Kidney glomerular epithelial cell (primary cell): ENCODE data around the gene CEP83.
A peak's percentile ranks its signal among the peaks of the same experiment; 100 is the strongest.
"Not testable (repeated sequence)": the region's sequence is repeated elsewhere in the genome, so short reads cannot be mapped to it uniquely, and the experiment has no call there.

Source experiments
- DNase-seq: peaks from one replicate; lab custom pipeline; 2025; lab: John Stamatoyannopoulos, UW

CEP83 gene

DNA sequence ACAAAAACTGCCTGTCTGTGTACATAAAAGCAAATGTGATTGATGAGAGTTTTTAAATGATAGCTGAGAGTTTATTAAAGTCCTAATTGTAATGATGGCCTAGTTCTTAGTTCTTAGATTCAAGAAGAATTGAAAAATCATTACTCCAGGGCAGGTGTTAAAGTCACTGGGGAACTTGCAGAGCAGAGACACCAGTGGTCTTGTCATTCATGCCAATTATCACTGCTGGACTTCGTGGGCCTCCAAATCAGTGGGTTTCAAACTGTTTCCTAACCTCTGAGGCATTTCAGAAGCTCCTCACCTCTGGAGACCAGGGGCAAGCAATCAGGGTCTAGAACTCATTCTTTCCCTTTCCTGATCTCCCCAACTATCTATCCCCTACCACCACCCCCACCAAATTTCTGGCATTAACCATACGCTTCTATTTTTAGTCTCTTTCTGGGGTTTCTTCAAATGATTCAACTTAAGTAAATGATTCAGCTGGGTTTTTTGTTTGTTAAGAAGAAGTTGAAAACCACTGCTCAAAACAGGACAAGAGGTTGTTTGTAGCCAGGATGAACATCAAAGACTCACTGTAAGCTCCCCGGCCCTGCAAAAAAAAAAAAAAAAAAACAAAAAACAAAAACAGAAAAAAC, 80.1 kb downstream of the CEP83 start:
- DNase-seq, result no peak

DNA sequence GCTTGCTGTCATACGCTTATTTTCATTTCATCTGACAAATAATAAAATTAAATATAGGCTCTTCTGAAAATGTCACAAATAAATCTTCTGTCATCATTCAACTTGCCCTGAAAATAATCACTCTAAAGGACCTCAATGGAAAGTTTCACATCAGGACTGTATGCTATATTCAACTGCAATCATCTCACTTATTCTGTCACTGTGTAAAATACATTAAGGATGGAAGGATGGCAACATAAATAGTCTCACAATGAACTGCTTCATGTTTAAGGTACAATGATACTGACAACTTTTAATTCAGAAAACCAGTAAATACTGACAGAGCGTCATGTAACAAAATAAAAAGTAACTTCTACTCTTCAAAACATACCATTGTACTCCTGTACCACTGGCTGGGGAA, 82.1 kb downstream of the CEP83 start:
- DNase-seq, result no peak

DNA sequence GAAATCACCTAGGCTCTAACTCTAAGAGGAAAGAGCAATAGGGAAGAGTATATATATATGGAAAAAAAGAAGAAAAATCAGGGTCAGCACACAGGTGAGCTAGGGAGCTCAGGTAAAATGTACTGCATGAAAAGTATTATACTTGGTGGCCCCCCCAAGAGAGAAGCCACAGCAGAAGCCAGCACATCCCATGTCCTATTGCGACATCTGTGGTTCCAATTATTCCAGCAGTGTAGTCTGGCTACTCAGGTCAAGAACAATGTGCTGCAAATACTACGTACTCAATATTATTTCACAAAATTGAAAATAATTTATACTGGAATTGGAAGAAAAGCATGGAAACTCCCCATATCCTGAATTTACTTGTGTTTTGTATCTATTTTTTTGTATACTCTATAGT, 85.5 kb downstream of the CEP83 start:
- DNase-seq, result no peak

DNA sequence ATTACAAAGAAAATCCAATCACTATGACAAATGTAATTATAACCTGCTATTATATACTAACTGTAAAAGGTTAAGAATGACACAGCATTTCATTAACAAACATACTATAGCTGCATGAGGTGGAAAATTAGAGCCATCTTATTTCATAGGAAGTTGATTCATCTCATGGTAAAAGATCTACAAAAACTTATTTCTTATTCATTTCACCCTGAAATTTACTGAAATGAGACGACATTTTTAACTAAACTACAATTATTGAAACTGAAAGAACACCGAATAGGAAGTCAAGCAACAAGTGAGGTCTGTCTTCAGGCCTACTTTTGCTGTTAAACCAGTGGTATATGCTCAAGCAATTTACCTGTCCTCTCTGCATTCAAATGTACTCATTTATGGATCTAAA, 87.2 kb downstream of the CEP83 start:
- DNase-seq, result no peak

DNA sequence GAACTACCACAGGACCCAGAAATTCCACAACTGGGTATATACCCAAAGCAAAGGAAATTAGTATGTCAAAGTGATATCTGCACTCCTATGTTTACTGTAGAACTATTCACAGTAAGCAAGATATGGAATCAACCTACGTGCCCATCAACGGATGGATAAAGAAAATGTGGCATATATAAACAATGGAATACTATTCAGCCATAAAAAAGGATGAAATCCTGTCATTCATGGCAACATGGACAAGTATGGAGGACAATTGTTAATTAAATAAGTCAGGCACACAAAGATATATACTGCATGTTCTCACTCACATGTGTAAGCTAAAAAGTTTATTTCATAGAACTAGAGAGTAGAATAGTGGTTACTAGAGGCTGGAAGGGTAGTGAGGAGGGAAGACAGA, 97.0 kb downstream of the CEP83 start:
- DNase-seq, result no peak

DNA sequence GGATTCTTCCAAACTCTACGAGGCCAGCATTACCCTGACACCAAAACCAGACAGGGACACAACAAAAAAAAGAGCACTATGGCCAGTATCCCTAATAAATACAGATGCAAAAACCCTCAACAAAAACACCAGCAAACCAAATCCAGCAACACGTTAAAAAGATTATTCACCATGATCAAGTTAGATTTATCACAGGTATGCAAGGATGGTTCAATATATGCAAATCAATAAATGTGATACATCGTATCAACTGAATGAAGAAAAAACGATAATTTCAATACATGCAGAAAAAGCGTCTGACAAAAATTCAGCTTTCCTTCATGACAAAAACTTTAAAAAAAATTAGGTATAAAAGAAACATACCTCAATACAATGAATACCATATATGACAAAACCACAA, 99.9 kb downstream of the CEP83 start:
- DNase-seq, result no peak

DNA sequence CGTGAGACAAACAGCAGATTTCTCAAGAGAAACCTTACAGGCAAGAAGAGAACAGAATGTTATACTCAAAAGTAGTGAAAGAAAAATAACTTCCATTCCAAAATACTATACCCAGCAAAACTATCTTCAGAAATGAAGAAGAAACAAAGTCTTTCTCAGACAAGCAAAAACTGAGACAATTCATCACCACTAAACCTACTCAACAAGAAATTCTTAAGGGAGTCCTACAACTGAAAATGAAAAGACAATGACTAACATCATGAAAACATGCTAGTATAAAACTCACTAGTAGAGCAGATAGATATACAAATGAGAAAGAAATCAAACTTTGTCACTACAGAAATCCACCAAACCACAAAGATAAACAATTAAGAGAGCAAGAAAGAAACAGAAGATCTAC, 106.5 kb downstream of the CEP83 start:
- DNase-seq, result no peak

DNA sequence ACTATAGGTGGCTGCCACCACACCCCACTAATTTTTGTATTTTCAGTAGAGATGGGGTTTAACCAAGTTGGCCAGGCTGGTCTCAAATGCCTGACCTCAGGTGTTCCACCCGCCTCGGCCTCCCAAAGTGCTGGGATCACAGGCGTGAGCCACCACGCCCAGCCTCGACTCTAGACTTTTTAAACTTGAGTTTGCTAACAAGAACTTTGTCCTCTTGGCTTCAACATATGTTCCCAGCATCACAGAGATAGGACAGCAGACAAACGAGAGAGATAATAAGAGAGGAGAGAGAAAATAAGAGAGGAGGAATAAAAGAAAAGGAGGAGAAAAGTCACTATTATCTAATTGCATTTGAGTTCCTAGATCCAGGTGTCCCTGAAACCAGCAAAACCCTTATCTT, 119.1 kb downstream of the CEP83 start:
- no peak for DNase-seq

DNA sequence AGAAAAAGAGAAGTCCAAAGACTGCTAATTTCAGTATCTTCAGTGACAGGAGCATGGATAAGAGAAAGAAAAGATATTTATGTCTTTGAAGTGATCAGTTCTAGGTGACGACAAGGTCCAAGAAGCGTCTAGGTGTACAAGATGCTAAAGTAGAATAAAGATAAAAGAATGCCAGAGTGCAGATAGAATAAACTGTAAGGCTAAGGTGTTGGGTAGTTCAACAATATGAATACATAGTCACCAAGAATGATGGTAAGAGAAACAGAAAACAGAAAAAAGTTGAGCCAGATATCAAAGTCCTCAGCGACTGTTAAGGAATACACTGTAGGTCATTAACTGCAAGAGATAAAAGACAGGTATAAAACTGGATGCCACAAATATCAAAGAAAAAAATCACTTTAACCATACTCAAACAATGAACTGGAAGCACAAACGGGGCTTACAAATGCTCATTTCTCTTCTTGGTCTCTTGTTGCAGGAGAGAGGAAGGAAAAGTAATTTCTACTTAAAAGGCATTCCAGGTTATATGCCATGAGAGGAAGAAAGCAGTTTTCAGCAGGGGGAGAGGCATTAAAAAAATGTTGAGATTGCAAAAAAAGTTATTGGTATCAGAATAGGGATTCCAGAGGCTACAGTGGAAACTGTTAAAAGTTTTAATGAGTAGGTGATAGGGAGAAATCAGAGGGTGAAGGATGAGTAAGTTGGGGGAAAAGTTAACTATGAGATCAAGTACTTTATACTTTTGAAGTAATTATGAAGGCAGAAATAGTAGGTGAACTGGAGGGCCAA, 121.5 kb downstream of the CEP83 start:
- DNase-seq, result no peak

DNA sequence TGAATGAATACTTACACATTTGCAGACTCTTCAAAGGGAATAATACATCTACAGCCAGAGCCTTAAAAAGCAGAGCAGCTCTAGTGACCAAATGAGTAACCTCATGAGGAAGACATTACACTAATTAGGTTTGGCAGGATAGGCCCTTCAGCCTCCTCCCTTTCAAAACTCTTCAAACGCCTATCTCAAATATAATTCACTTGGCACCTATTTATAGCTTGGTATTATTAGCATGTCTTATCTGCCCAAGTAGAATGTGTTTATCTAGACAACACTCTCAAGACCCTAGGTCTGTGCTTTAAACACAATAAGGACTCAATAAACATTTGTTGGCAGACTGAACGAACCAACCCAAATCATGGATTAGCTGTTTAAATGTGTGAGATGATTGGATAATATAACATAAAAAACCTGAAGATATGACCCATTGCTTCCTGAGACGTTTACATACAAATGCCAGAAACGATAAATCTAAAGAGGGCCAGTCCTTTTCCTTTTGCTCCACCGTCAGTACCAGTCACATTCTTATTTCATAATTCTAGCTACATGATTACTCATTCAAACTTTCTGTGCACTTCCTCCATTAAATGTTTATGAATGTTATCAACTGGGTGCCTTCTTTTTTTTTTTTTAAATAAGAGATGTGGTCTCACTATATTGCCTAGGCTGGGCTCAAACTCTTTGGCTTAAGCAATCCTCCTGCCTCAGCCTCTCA, 123.3 kb downstream of the CEP83 start:
- no peak for DNase-seq

DNA sequence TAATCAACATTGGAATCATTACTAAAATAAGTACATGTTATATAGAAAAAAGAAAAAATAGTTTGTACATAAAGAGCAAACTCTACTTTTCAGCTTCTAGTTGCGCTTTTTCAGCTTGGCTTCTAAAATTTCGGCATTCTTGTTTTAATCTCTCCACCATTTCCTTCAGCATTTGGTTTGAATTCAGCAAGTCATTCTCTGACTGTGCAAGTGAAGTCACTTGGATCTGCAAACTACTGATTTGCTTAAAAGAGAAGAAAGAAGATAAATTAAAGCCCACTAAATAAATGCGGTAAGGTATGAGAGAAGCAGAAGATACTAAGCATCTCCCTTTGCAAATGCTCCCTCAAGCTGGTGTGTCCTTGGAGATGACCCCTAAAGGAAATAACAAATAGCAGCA, 126.3 kb downstream of the CEP83 start:
- DNase-seq, result no peak

DNA sequence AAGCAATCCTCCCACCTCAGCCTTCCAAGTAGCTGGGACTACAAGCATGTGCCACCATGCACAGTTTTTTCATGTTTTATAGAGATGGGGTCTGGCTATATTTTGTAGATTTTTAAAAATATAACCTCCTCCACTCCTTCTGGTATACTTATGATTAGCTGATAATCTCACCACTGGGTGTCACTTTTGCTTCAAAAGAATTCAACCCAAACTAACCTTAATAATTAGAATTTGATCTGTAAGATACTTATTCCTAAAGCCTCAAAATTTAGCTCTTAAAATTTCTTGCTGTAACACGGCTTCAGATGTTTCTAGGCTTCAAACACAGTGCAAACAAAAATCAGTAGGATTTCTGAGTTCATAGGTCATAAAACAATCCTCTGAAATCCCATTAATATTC, 130.3 kb downstream of the CEP83 start:
- DNase-seq, result no peak

DNA sequence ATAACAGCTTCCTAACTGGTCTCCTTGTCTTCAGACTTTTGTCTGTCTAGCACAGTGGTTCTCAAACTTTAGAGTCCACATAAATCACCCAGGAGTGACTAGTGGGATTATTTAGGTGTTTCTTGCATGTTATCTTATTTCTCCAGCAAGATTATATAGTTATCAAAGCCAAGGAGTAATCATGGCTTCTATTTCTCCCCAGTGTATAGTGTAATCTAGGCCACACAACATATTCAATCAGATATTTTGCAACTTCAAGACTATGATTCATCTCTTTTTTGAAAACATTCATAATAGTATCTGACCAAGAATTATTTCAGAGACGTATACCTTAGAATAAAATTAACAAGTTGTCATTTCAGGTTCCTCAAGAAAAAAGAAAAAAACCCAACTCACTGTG, 131.9 kb downstream of the CEP83 start:
- DNase-seq, result no peak

DNA sequence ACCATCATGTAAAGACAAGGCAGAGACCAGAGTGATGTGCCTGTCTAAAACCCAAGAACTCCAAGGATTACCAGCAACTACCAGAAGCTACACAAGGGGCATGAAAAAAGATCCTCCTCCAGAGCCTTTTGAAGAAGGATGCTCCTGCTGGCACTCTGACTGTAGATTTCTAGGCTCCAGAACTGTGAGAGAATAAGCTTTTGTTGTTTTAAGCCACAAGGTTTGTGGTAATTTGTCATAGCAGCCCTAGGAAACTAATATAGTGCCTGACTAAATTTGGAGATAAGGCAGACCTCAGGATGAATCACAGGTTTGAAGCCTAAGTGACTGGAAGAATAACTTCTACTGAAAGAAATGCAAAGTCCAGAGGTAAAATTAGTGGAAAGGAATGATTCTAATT, 132.9 kb downstream of the CEP83 start:
- peak; percentile 91 for DNase-seq

DNA sequence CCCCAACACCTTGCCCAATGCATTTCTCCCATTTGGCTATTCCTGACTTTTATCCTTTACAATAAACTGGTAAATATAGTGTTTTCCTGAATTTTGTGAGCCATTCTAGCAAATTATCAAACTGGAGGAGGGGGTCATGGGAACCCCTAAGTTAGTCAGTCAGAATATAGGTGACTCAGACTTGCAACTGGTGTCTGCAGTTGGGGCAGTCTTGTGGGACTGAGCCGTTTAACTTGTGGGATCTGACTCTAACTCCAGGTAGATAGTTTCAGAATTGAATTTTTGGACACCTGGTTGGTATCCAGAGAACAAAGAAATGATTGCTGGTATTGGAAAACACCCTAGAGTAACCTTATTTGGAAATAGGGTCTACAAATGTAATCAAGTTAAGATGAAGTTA, 133.4 kb downstream of the CEP83 start:
- no peak for DNase-seq

DNA sequence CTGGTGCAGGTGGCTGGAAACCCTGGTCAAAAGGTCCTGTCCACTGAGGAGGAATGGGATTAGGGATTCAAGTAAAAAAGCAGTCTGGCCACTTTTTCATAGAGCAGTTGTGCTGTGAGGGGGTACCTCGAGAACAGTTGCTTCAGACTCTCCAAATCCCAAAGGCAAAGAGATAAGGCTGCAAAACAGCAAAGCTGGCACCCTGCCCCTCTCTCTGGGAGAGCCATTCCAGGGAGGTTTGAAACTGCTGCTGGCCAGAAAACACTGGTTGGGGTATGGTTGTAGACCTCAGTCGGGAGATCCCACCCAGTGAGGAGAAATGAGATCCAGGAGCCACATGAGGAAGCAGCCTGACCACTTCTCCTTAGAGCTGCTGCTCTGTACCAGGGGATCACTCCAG, 137.3 kb downstream of the CEP83 start:
- no peak for DNase-seq

DNA sequence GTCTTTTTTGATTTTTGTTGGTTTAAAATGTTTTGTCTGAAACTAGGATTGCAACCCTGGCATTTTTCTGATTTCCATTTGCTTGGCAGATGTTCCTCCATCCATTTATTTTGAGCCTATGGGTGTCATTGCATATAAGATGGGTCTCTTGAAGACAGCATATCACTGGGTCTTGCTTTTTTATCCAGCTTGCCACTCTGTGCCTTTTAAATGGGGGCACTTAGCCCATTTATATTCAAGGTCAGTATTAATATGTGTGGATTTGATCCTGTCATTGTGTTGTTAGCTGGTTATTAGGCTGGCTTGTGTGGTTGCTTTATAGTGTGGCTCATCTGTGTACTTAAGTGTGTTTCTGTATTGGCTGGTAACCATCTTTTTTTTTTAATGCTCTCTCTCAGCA, 139.6 kb downstream of the CEP83 start:
- no peak for DNase-seq

DNA sequence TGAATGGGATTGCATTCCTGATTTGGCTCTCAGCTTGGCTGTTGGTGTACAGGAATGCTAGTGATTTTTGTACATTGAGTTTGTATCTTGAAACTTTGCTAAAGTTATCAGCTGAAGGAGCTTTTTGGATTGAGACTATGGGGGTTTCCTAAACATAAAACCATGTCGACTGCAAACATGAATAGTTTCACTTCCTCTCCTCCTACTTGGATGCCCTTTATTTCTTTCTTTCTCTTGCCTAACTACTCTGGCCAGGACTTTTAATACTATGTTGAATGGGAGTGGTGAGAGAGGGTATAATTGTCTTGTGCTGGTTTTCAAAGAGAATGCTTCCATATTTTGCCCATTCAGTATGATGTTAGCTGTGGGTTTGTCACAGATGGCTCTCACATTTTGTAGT, 141.5 kb downstream of the CEP83 start:
- no peak for DNase-seq

DNA sequence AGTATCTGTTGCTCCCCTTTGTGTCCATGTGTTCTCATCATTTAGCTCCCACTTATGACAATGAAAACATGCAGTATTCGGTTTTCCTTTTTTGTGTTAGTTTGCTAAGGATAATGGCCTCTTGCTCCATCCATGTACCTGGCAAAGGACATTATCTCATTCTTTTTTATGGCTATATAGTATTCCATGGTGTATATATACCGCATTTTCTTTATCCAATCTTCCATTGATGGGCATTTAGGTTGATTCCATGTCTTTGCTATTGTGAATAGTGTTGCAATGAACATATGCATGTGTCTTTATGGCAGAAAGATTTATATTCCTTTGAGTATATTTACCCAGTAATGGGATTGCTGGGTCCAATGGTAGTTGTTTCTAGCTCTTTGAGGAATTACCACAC, 143.1 kb downstream of the CEP83 start:
- DNase-seq, result not testable (repeated sequence)

DNA sequence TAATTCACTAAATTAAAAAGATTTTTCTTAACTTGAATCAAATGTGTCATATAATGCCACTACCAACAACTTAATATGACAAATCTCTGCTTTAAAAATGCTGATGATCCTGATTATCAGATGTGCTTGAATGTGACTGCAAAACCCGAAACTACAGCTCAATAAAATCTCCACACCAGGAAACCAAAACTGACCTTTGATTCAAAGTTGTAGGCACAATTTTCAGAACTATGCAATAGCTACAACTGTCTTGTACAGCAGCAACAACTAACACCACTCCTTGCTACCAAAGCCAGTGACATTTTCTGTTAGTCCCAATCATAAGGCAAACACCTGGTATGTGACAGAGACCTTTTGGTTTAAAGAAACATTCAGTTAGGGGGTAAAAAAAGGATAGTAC, 147.3 kb downstream of the CEP83 start:
- DNase-seq, result no peak

DNA sequence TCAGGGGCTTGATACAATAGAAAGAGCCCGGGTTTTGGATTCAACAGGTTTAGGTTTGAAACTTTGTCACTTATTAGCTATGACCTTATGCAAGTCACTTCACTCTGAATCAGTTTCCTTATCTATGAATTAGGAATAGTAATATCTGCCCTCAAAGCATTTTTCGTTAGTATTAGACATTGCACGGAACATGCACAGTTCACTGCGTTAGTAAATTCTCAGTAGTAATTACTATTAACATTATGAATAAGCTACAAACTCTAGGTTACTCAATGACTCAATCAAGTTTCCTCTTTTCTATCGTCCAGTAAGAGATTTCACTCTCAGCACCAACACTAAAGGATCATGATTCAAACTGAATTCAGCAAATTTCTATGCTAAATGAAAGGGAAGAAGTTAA, 150.3 kb downstream of the CEP83 start:
- DNase-seq, result no peak

DNA sequence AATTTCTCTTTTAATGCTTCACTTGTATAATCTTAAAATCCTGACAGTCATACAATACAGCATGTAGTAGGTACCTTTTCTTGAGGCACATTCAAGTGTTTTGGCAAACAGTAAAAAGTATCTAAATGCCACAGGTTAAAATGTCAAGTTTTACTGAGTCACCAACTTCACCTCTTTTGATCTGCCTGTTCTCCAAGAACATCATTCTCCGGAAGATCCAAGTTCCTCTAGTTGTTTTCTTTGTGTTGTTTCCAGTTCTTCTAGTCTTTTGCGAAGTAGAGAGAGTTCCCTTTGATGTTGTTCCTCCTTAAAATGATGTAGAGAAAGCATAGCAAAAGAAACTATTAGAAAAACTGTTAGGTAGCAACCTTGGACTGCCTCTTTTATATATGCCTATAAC, 151.1 kb downstream of the CEP83 start:
- no peak for DNase-seq
